Fibroblast of villous mesenchyme (primary cell): ENCODE measurements around the gene COL6A5. TPM values are rescaled to one million over a fixed set of nuclear protein-coding genes. Genes with fewer than 3 reads are reported as not detected.

ENCODE experiments used
- DNase-seq: peaks from one replicate; pipeline ENCODE4 v3.0.0-alpha.2; 2010; ENCODE audit warnings: low read depth
- H3K4me3 ChIP-seq: 2 replicates; pipeline ENCODE4 v1.5.1; 2011; ENCODE audit warnings: low read depth, mild to moderate bottlenecking, low read length
- total RNA-seq: library from RNA; depleted of rRNA; stranded (reverse); fragments of >200 nt; gene quantifications from 2 replicates; pipeline ENCODE4 v1.2.3, GENCODE V29; 2012
- TF ChIP-seq, protein P1 (sequence below): IDR thresholded peaks from 2 replicates; pipeline ENCODE4 v1.5.1; 2012; ENCODE audit warnings: low read depth, mild to moderate bottlenecking, low read length; ENCODE audit not compliant: insufficient read depth

The COL6A5 gene
- total RNA-seq, 1 donor = under 0.01 TPM

DNA sequence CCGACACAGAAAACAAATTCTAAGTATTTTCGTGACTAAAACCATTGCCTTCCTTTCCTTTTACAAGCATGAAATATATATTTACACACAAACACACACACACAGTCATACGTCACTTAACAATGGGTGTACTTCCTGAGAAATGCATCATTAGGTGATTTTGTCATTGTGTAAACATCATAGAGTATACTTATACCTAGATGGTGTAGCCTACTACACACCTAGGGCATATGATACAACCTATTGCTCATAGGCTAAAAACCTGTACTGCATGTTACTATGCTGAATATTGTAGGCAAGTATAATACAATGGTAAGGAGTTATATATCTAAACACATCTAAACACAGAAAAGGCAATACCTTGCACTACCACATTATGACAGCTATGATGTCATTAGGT, 28.6 kb downstream of the COL6A5 start:
- TF ChIP-seq, protein P1, sequence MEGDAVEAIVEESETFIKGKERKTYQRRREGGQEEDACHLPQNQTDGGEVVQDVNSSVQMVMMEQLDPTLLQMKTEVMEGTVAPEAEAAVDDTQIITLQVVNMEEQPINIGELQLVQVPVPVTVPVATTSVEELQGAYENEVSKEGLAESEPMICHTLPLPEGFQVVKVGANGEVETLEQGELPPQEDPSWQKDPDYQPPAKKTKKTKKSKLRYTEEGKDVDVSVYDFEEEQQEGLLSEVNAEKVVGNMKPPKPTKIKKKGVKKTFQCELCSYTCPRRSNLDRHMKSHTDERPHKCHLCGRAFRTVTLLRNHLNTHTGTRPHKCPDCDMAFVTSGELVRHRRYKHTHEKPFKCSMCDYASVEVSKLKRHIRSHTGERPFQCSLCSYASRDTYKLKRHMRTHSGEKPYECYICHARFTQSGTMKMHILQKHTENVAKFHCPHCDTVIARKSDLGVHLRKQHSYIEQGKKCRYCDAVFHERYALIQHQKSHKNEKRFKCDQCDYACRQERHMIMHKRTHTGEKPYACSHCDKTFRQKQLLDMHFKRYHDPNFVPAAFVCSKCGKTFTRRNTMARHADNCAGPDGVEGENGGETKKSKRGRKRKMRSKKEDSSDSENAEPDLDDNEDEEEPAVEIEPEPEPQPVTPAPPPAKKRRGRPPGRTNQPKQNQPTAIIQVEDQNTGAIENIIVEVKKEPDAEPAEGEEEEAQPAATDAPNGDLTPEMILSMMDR = no peak
- no peak overlapping the region for H3K4me3 ChIP-seq
- no peak for DNase-seq

DNA sequence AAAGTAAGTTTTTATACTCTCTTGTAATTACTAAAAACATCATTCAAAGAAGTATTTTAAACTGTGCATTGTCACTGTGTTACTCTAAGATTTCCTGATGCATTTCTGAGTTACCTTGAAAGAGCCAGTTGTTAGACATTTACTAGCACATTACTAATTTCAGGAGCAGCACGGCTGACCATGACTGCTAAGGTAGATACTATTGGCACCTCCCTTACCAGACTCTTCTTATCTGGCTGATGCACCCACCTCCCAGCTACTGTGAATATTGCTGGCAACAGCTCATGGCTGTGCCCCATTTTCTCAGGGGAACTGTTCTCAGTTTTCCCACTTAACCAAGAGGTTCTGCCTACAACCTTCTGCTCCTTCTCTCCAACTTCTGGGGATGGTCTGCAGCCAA, 29.4 kb downstream of the COL6A5 start:
- H3K4me3 ChIP-seq = no peak overlapping the region
- DNase-seq = no peak
- TF ChIP-seq, protein P1 = no peak

DNA sequence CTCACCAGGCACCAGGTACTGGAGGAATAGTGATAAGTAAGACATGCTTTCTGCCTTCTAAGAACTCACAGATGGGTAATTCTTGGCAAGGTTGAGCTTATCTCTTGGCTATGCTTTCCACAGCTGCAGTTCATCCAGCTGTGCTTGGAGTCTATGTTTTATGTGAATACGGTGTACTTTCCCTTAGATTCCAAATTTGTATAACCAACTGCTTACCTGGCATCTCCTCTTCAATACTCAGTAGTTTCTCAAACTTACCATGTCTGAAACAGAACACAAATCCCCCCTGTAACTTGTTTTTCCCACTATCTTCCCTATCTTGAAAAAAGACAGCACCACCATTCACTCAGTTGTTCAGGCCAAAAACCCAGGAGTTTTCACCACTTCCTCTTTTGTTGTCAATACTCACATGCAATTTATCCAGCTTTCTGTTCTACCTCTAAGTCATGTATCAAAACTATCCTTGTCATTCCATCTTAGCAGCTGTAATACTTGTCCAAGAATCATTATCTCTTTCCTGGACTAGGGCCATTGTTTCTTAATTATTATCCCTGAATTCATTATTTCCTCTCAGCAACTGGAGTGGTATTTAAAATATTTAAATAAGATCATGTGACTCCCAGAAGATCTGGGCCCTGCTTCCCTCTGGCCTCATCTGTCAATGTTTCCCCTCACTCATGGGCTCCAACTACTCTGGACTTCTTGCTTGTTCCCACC, 32.6 kb downstream of the COL6A5 start:
- DNase-seq = no peak

DNA sequence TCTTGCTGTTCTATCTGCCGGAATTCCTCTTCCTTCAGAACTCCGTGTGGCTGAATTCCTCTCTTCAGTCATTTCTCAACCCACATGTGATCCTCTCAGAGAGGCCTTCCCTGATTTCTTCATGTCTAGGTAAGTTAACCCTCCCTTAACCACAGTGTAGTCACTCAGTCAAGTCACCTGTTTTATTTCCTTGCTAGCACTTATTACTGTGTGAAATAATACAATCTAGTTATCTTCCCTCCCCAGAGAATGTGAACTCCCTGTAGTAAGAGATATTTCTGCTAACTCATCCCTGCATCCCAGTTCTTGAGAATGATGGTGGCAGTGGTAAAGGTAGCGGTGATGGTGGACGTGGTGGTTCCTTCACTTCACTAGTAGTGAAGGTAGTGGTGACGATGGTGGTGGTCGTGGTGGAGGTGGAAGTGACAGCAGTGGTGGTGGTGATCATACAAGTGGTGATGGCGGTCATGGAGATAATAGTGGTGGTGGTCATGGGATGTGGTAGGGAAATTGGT, 33.3 kb downstream of the COL6A5 start:
- no peak for DNase-seq
- TF ChIP-seq, protein P1 = no peak
- H3K4me3 ChIP-seq = no peak overlapping the region

More for the DNA sequence above, 32.6 kb downstream of the COL6A5 start:
- no peak overlapping the region for H3K4me3 ChIP-seq
- TF ChIP-seq, protein P1 = no peak

DNA sequence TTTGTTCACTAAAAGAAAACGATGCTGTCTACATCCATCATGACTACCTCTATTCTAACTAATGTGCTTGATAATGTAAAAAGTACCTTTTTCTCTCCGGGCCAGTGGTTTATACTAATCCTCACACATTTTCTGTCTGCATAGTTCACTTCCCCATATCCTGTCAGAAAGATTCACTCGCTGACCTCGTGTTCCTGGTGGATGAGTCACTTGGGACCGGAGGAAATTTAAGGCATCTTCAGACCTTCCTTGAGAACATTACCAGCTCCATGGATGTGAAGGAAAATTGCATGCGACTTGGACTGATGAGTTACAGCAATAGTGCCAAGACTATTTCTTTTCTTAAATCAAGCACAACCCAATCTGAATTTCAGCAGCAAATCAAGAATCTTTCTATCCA, 33.8 kb downstream of the COL6A5 start:
- no peak overlapping the region for H3K4me3 ChIP-seq
- DNase-seq = peak; percentile 52
- TF ChIP-seq, protein P1 = no peak

DNA sequence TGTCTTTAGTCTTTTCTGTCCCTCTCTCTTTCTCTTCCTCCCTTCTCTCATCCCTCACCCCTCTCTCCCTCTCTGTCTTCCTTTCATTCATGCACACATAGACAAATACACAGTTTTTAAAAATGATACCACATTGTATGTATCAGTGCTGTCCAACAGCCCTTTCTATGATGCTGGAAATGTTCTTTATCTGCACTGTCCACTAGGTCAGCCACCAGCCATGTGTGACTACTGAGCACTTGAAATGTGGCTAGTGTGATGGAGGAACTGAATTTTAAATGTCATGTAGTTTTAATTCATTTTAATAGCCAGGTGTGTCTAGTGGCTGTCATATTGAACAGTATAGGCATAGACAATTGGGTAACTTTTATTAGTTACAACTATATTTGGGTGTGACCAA, 34.9 kb downstream of the COL6A5 start:
- H3K4me3 ChIP-seq = no peak overlapping the region
- DNase-seq = no peak
- TF ChIP-seq, protein P1 = no peak
